HepG2 (cell line): Measurements from ENCODE around the gene SFRP4. TPM values are rescaled to one million over a fixed set of nuclear protein-coding genes. Genes with fewer than 3 reads are reported as not detected.
A peak's percentile ranks its signal among the peaks of the same experiment; 100 is the strongest.

Experiments used
- GATAD2A ChIP-seq: IDR thresholded peaks from 2 replicates; pipeline ENCODE4 v1.6.1; 2016
- GFI1 ChIP-seq: sonication (generic); formaldehyde crosslinking; IDR thresholded peaks from 2 replicates; pipeline ENCODE4 v1.5.0; 2020; ENCODE audit warnings: missing genetic modification reagents, mild to moderate bottlenecking, borderline replicate concordance
- PAX8 ChIP-seq: sonication (generic); formaldehyde crosslinking; IDR thresholded peaks from 2 replicates; pipeline ENCODE4 v1.8.0; 2022; ENCODE audit warnings: mild to moderate bottlenecking, missing genetic modification reagents, borderline replicate concordance
- POGZ ChIP-seq: sonication (generic); formaldehyde crosslinking; IDR thresholded peaks from 2 replicates; pipeline ENCODE4 v1.4.0; 2020; ENCODE audit warnings: mild to moderate bottlenecking, missing genetic modification reagents
- RAD21 ChIP-seq: fragments of 450-650 bp; formaldehyde crosslinking; IDR thresholded peaks from 2 replicates; pipeline ENCODE4 v1.5.0; 2020; ENCODE audit warnings: mild to moderate bottlenecking
- SNAPC2 ChIP-seq: sonication (generic); formaldehyde crosslinking; IDR thresholded peaks from 2 replicates; pipeline ENCODE4 v1.8.1; 2022; ENCODE audit warnings: mild to moderate bottlenecking, missing genetic modification reagents
- SNRNP70 ChIP-seq: fragments of 200-400 bp; formaldehyde crosslinking; IDR thresholded peaks from 2 replicates; pipeline ENCODE4 v1.6.1; 2017; ENCODE audit warnings: mild to moderate bottlenecking, low read depth, low read length, moderate library complexity
- ZMAT3 ChIP-seq: sonication (generic); formaldehyde crosslinking; conservative IDR thresholded peaks from 2 replicates; pipeline ENCODE4 v1.7.0; 2021; ENCODE audit warnings: missing genetic modification reagents
- ZNF263 ChIP-seq: sonication (generic); formaldehyde crosslinking; IDR thresholded peaks from 2 replicates; pipeline ENCODE4 v1.4.0; 2020; ENCODE audit warnings: missing genetic modification reagents
- ZNF33B ChIP-seq: sonication (generic); formaldehyde crosslinking; IDR thresholded peaks from 2 replicates; pipeline ENCODE4 v1.5.1; 2020; ENCODE audit warnings: mild to moderate bottlenecking, missing genetic modification reagents
- ZNF567 ChIP-seq: sonication (generic); formaldehyde crosslinking; IDR thresholded peaks from 2 replicates; pipeline ENCODE4 v1.8.1; 2023; ENCODE audit warnings: mild to moderate bottlenecking, missing genetic modification reagents, borderline replicate concordance
- ZNF790 ChIP-seq: sonication (generic); formaldehyde crosslinking; IDR thresholded peaks from 2 replicates; pipeline ENCODE4 v1.8.0; 2022; ENCODE audit warnings: missing genetic modification reagents, mild to moderate bottlenecking, borderline replicate concordance
- polyA plus RNA-seq, 8 experiments: library from polyadenylated mRNA; depleted of rRNA in 3 of 8; stranded (reverse) in 7 of 8; unstranded in 1 of 8; fragments of >200 nt; fragmentation: Illumina TruSeq in 4 of 8; extraction: Trizol in 4 of 8; gene quantifications; 2 replicates each; pipeline versions ENCODE4 v1.2.1 to v1.2.3, GENCODE V29; 2011 to 2016; ENCODE audit warnings: low read depth in 4 of 8, missing spikeins in 1 of 8, mixed read lengths in 1 of 8; ENCODE audit not compliant: insufficient read depth in 1 of 8
- total RNA-seq, 5 experiments: library from RNA; depleted of rRNA; stranded (reverse); fragments of >200 nt; fragmentation: Illumina TruSeq; extraction: Trizol; gene quantifications; 2 replicates each; pipeline ENCODE4 v1.2.3, GENCODE V29; 2016; ENCODE audit warnings: low read depth in 1 of 5
- TF ChIP-seq, protein P1 (sequence below): IDR thresholded peaks from 2 replicates; pipeline ENCODE4 v1.6.1; 2016; ENCODE audit warnings: mild to moderate bottlenecking
- TF ChIP-seq, protein P2 (sequence below): sonication (generic); formaldehyde crosslinking; IDR thresholded peaks from 2 replicates; pipeline ENCODE4 v1.8.1; 2022; ENCODE audit warnings: low read depth, mild to moderate bottlenecking, missing genetic modification reagents
- TF ChIP-seq, protein P3 (sequence below): sonication (generic); formaldehyde crosslinking; IDR thresholded peaks from 2 replicates; pipeline ENCODE4 v1.4.0; 2020; ENCODE audit warnings: mild to moderate bottlenecking, missing genetic modification reagents

SFRP4 gene
- total and polyA plus RNA-seq, 2 of the 13 experiments (the other 11 are each of a cell fraction or from before 2014, with no cell fraction given): 0.96 to 1.8 TPM

DNA sequence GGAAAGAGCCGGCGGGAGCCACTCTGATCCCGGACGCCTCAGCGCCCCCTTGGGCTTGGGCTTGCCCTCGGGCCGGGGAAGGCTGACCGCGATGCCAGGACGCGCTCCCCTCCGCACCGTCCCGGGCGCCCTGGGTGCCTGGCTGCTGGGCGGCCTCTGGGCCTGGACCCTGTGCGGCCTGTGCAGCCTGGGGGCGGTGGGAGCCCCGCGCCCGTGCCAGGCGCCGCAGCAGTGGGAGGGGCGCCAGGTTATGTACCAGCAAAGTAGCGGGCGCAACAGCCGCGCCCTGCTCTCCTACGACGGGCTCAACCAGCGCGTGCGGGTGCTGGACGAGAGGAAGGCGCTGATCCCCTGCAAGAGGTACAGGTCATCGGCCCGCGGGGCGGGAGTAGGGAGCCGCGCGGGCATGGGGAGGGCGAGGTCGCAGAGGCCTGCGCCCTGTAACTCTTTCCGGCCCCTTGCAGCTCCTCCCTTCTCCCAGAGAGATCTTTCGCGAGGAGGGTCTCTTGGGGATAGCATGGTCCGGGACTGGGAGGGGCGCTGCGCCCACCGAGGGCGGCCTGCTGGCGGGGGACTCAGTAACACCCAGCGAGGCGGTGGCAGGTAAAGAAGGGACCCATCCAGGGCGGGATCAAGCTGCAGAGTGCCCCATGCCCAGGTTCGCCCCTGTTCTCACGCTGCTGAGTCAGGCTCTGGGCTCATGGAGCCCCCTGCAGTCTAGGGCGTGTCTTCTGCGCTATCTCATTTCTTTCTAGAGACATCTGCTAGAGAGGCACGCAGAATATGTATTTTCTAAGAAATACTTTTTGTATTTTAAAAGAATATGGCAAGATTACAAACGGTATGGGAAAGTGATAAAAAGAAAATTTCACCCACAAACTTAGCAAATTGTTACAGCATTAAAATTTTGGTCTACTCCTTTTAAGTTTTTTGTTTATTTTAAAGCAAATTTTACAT lies 4.5 kb upstream of the SFRP4 start (continued):
- TF ChIP-seq, protein P1, sequence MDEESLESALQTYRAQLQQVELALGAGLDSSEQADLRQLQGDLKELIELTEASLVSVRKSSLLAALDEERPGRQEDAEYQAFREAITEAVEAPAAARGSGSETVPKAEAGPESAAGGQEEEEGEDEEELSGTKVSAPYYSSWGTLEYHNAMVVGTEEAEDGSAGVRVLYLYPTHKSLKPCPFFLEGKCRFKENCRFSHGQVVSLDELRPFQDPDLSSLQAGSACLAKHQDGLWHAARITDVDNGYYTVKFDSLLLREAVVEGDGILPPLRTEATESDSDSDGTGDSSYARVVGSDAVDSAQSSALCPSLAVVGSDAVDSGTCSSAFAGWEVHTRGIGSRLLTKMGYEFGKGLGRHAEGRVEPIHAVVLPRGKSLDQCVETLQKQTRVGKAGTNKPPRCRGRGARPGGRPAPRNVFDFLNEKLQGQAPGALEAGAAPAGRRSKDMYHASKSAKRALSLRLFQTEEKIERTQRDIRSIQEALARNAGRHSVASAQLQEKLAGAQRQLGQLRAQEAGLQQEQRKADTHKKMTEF (CRISPR knock-in tag): peak; percentile 68; the same call in 1 of the 2 replicates
- TF ChIP-seq GATAD2A (CRISPR knock-in tag) (peak; percentile 60), GFI1 (CRISPR knock-in tag) (no peak), ZMAT3 (CRISPR knock-in tag) (no peak), ZNF263 (CRISPR knock-in tag) (no peak; the same call in 1 of the 2 replicates), POGZ (CRISPR knock-in tag) (peak; percentile 44; the same call in 1 of the 2 replicates), RAD21 (0 out of 2 replicates have a peak, but pooled peaks have one; percentile 14), ZNF33B (CRISPR knock-in tag) (no peak; the same call in 1 of the 2 replicates), PAX8 (no peak), SNAPC2 (CRISPR knock-in tag) (no peak), SNRNP70 (no peak), ZNF567 (CRISPR knock-in tag) (no peak), ZNF790 (0 out of 2 replicates have a peak, but pooled peaks have one; percentile 6)
- TF ChIP-seq, protein P2, sequence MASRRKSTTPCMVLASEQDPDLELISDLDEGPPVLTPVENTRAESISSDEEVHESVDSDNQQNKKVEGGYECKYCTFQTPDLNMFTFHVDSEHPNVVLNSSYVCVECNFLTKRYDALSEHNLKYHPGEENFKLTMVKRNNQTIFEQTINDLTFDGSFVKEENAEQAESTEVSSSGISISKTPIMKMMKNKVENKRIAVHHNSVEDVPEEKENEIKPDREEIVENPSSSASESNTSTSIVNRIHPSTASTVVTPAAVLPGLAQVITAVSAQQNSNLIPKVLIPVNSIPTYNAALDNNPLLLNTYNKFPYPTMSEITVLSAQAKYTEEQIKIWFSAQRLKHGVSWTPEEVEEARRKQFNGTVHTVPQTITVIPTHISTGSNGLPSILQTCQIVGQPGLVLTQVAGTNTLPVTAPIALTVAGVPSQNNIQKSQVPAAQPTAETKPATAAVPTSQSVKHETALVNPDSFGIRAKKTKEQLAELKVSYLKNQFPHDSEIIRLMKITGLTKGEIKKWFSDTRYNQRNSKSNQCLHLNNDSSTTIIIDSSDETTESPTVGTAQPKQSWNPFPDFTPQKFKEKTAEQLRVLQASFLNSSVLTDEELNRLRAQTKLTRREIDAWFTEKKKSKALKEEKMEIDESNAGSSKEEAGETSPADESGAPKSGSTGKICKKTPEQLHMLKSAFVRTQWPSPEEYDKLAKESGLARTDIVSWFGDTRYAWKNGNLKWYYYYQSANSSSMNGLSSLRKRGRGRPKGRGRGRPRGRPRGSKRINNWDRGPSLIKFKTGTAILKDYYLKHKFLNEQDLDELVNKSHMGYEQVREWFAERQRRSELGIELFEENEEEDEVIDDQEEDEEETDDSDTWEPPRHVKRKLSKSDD (CRISPR knock-in tag): no peak
- TF ChIP-seq, protein P3, sequence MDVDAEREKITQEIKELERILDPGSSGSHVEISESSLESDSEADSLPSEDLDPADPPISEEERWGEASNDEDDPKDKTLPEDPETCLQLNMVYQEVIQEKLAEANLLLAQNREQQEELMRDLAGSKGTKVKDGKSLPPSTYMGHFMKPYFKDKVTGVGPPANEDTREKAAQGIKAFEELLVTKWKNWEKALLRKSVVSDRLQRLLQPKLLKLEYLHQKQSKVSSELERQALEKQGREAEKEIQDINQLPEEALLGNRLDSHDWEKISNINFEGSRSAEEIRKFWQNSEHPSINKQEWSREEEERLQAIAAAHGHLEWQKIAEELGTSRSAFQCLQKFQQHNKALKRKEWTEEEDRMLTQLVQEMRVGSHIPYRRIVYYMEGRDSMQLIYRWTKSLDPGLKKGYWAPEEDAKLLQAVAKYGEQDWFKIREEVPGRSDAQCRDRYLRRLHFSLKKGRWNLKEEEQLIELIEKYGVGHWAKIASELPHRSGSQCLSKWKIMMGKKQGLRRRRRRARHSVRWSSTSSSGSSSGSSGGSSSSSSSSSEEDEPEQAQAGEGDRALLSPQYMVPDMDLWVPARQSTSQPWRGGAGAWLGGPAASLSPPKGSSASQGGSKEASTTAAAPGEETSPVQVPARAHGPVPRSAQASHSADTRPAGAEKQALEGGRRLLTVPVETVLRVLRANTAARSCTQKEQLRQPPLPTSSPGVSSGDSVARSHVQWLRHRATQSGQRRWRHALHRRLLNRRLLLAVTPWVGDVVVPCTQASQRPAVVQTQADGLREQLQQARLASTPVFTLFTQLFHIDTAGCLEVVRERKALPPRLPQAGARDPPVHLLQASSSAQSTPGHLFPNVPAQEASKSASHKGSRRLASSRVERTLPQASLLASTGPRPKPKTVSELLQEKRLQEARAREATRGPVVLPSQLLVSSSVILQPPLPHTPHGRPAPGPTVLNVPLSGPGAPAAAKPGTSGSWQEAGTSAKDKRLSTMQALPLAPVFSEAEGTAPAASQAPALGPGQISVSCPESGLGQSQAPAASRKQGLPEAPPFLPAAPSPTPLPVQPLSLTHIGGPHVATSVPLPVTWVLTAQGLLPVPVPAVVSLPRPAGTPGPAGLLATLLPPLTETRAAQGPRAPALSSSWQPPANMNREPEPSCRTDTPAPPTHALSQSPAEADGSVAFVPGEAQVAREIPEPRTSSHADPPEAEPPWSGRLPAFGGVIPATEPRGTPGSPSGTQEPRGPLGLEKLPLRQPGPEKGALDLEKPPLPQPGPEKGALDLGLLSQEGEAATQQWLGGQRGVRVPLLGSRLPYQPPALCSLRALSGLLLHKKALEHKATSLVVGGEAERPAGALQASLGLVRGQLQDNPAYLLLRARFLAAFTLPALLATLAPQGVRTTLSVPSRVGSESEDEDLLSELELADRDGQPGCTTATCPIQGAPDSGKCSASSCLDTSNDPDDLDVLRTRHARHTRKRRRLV: peak; percentile 71; the same call in 1 of the 2 replicates
